ENCODE measurements around the gene TMEM92. TPM values are rescaled to one million over a fixed set of nuclear protein-coding genes. Genes with fewer than 3 reads are reported as not detected.

Gene TMEM92
- total RNA-seq, 1 donor from 2014 or later = 1.8 TPM

- peak overlapping the region; percentile 36 for H3K27ac Mint-ChIP-seq
- H3F3A ChIP-seq (ENCODE audit: low read depth) = no peaks in the 10 kb centered on the region
- H3K27me3 Mint-ChIP-seq (ENCODE audit: insufficient read depth, low read depth) = peaks cover 6% of the 10 kb centered on the region
- TF ChIP-seq EZH2 (IDR thresholded peaks at IDR 0.05) (no peak), CTCF (IDR thresholded peaks at IDR 0.05) (no peak), EZH2phosphoT487 (IDR thresholded peaks at IDR 0.05) (no peak)
- H3K9me3 ChIP-seq (ENCODE audit: low read depth) = no peaks in the 10 kb centered on the region
- no peaks in the 10 kb centered on the region for H3K27me3 ChIP-seq
- no peak overlapping the region for H2AFZ ChIP-seq (replicated peaks)
- H3K27ac ChIP-seq = no peak overlapping the region
- H3K9me3 Mint-ChIP-seq = no peaks in the 10 kb centered on the region
- peaks cover 53% of the 10 kb centered on the region for H3K4me1 Mint-ChIP-seq
- H3K36me3 ChIP-seq = no peaks in the 10 kb centered on the region
- peak overlapping the region; percentile 42 for H3K4me3 Mint-ChIP-seq
- H3K4me1 ChIP-seq = peaks cover 34% of the 10 kb centered on the region
- H3K36me3 Mint-ChIP-seq = no peaks in the 10 kb centered on the region
- no peaks in the 10 kb centered on the region for H3K79me2 ChIP-seq (ENCODE audit: low read depth)
- H3K4me2 ChIP-seq = no peak overlapping the region
- H3K4me3 ChIP-seq = no peak overlapping the region
- H3K9ac ChIP-seq = no peak overlapping the region
- no peaks in the 10 kb centered on the region for H4K20me1 ChIP-seq (ENCODE audit: low read depth)
- DNase-seq (ENCODE audit: low spot score) = no peak
Measured at GRCh38 chr17:50265690-50266315, 8.5 kb upstream of the TMEM92 start.

GRCh38 chr17:50266384-50267073, 7.7 kb upstream of the TMEM92 start:
- Mint-ChIP-seq H3K27me3 (ENCODE audit: insufficient read depth, low read depth) (peaks cover 7% of the 10 kb centered on the region), H3K36me3 (no peaks in the 10 kb centered on the region), H3K4me1 (peaks cover 55% of the 10 kb centered on the region), H3K27ac (no peak overlapping the region), H3K9me3 (no peaks in the 10 kb centered on the region), H3K4me3 (no peak overlapping the region)
- TF ChIP-seq EZH2phosphoT487 (IDR thresholded peaks at IDR 0.05) (no peak), EZH2 (IDR thresholded peaks at IDR 0.05) (no peak), CTCF (IDR thresholded peaks at IDR 0.05) (no peak)
- no peak for DNase-seq (ENCODE audit: low spot score)
- Histone ChIP-seq H3K79me2 (ENCODE audit: low read depth) (no peaks in the 10 kb centered on the region), H3F3A (ENCODE audit: low read depth) (no peaks in the 10 kb centered on the region), H4K20me1 (ENCODE audit: low read depth) (no peaks in the 10 kb centered on the region), H3K9me3 (ENCODE audit: low read depth) (no peaks in the 10 kb centered on the region), H2AFZ (replicated peaks) (no peak overlapping the region), H3K27me3 (peaks cover 2% of the 10 kb centered on the region), H3K9ac (no peak overlapping the region), H3K36me3 (no peaks in the 10 kb centered on the region), H3K4me3 (no peak overlapping the region), H3K27ac (no peak overlapping the region), H3K4me2 (no peak overlapping the region), H3K4me1 (peaks cover 34% of the 10 kb centered on the region)

GRCh38 chr17:50267074-50267841, 7.0 kb upstream of the TMEM92 start:
- no peaks in the 10 kb centered on the region for H3K79me2 ChIP-seq (ENCODE audit: low read depth)
- no peaks in the 10 kb centered on the region for H3K36me3 ChIP-seq
- no peaks in the 10 kb centered on the region for H3K9me3 Mint-ChIP-seq
- no peaks in the 10 kb centered on the region for H3K36me3 Mint-ChIP-seq
- no peak overlapping the region for H3K9ac ChIP-seq
- DNase-seq (ENCODE audit: low spot score) = no peak
- H4K20me1 ChIP-seq (ENCODE audit: low read depth) = no peaks in the 10 kb centered on the region
- no peak overlapping the region for H3K4me2 ChIP-seq
- H3K9me3 ChIP-seq (ENCODE audit: low read depth) = no peaks in the 10 kb centered on the region
- H3K4me3 Mint-ChIP-seq = no peak overlapping the region
- H3K4me1 Mint-ChIP-seq = peaks cover 57% of the 10 kb centered on the region
- TF ChIP-seq EZH2 (IDR thresholded peaks at IDR 0.05) = no peak
- peaks cover 9% of the 10 kb centered on the region for H3K27me3 ChIP-seq
- peaks cover under 1% of the 10 kb centered on the region for H3F3A ChIP-seq (ENCODE audit: low read depth)
- H3K27ac ChIP-seq = no peak overlapping the region
- no peak overlapping the region for H3K4me3 ChIP-seq
- no peak overlapping the region for H2AFZ ChIP-seq (replicated peaks)
- H3K27me3 Mint-ChIP-seq (ENCODE audit: insufficient read depth, low read depth) = peaks cover 7% of the 10 kb centered on the region
- peak overlapping the region; percentile 90 for H3K27ac Mint-ChIP-seq
- H3K4me1 ChIP-seq = peaks cover 34% of the 10 kb centered on the region

All from neural progenitor cell (in vitro differentiated cells).